ENCODE measurements around the gene ZIC5. TPM values are rescaled to one million over a fixed set of nuclear protein-coding genes. Genes with fewer than 3 reads are reported as not detected.

The ZIC5 gene
- total RNA-seq, 1 experiment from 2014 or later = not detected

GRCh38 chr13:99983499-99984401 is 12.2 kb upstream of the ZIC5 start:
- Histone ChIP-seq H4K20me1 (ENCODE audit: insufficient read depth, low read depth, low read length) (no peaks in the 10 kb centered on the region), H2AFZ (ENCODE audit: low read length) (no peak overlapping the region), H3K4me3 (ENCODE audit: low read length) (no peak overlapping the region), H3K9me3 (ENCODE audit: low read length) (no peaks in the 10 kb centered on the region), H3K79me2 (ENCODE audit: low read length) (no peaks in the 10 kb centered on the region), H3K27me3 (ENCODE audit: low read length) (no peaks in the 10 kb centered on the region), H3K27ac (ENCODE audit: low read length) (no peak overlapping the region), H3K9ac (ENCODE audit: low read length) (no peak overlapping the region), H3K36me3 (ENCODE audit: insufficient read depth, low read length) (no peaks in the 10 kb centered on the region), H3K4me1 (ENCODE audit: low read length) (peaks cover 8% of the 10 kb centered on the region), H3K9me2 (replicated peaks; ENCODE audit: insufficient read depth, low read length) (no peaks in the 10 kb centered on the region), H3K4me2 (ENCODE audit: low read depth, low read length, poor library complexity, severe bottlenecking) (no peak overlapping the region)
- DNase-seq = no peak

DNA sequence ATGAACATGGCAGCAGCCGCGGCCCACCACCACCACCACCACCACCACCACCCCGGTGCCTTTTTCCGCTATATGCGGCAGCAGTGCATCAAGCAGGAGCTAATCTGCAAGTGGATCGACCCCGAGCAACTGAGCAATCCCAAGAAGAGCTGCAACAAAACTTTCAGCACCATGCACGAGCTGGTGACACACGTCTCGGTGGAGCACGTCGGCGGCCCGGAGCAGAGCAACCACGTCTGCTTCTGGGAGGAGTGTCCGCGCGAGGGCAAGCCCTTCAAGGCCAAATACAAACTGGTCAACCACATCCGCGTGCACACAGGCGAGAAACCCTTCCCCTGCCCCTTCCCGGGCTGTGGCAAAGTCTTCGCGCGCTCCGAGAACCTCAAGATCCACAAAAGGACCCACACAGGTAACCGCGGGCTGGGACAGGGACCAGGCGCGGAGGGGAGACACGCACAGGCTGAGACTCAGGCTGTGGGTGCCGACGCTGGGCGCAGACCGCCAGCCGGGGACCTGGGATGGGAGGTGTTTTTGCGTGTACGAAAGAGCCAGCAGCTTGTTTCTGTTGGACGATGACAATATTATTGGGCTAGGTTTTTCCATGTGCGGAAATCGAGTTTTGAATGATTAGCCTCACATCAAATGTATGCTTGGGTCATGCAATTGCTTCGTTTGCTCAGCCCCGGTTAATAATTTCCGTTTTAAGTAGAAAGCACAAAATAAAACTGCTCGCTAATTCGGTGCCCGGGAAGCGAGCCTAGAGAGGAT is 11.3 kb upstream of the ZIC5 start:
- Histone ChIP-seq H3K9ac (ENCODE audit: low read length) (no peak overlapping the region), H3K27ac (ENCODE audit: low read length) (no peak overlapping the region), H2AFZ (ENCODE audit: low read length) (no peak overlapping the region), H3K4me1 (ENCODE audit: low read length) (peaks cover 8% of the 10 kb centered on the region), H3K9me2 (replicated peaks; ENCODE audit: insufficient read depth, low read length) (no peaks in the 10 kb centered on the region), H3K27me3 (ENCODE audit: low read length) (no peaks in the 10 kb centered on the region), H4K20me1 (ENCODE audit: insufficient read depth, low read depth, low read length) (no peaks in the 10 kb centered on the region), H3K4me3 (ENCODE audit: low read length) (no peak overlapping the region), H3K79me2 (ENCODE audit: low read length) (no peaks in the 10 kb centered on the region), H3K9me3 (ENCODE audit: low read length) (no peaks in the 10 kb centered on the region), H3K4me2 (ENCODE audit: low read depth, low read length, poor library complexity, severe bottlenecking) (no peak overlapping the region), H3K36me3 (ENCODE audit: insufficient read depth, low read length) (no peaks in the 10 kb centered on the region)
- no peak for DNase-seq

DNA sequence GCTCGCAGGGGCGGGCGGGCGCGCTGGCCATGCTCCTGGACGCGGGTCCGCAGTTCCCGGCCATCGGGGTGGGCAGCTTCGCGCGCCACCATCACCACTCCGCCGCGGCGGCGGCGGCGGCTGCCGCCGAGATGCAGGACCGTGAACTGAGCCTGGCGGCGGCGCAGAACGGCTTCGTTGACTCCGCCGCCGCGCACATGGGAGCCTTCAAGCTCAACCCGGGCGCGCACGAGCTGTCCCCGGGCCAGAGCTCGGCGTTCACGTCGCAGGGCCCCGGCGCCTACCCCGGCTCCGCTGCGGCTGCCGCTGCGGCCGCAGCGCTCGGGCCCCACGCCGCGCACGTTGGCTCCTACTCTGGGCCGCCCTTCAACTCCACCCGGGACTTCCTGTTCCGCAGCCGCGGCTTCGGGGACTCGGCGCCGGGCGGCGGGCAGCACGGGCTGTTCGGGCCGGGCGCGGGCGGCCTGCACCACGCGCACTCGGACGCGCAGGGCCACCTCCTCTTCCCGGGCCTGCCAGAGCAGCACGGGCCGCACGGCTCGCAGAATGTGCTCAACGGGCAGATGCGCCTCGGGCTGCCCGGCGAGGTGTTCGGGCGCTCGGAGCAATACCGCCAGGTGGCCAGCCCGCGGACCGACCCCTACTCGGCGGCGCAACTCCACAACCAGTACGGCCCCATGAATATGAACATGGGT is 10.6 kb upstream of the ZIC5 start:
- peaks cover 5% of the 10 kb centered on the region for H3K4me1 ChIP-seq (ENCODE audit: low read length)
- no peak overlapping the region for H3K9ac ChIP-seq (ENCODE audit: low read length)
- H3K27ac ChIP-seq (ENCODE audit: low read length) = no peak overlapping the region
- no peaks in the 10 kb centered on the region for H4K20me1 ChIP-seq (ENCODE audit: insufficient read depth, low read depth, low read length)
- no peaks in the 10 kb centered on the region for H3K36me3 ChIP-seq (ENCODE audit: insufficient read depth, low read length)
- H3K9me3 ChIP-seq (ENCODE audit: low read length) = no peaks in the 10 kb centered on the region
- no peak overlapping the region for H3K4me3 ChIP-seq (ENCODE audit: low read length)
- H3K9me2 ChIP-seq (replicated peaks; ENCODE audit: insufficient read depth, low read length) = no peaks in the 10 kb centered on the region
- DNase-seq = no peak
- no peak overlapping the region for H2AFZ ChIP-seq (ENCODE audit: low read length)
- H3K79me2 ChIP-seq (ENCODE audit: low read length) = no peaks in the 10 kb centered on the region
- no peaks in the 10 kb centered on the region for H3K27me3 ChIP-seq (ENCODE audit: low read length)
- H3K4me2 ChIP-seq (ENCODE audit: low read depth, low read length, poor library complexity, severe bottlenecking) = no peak overlapping the region

DNA sequence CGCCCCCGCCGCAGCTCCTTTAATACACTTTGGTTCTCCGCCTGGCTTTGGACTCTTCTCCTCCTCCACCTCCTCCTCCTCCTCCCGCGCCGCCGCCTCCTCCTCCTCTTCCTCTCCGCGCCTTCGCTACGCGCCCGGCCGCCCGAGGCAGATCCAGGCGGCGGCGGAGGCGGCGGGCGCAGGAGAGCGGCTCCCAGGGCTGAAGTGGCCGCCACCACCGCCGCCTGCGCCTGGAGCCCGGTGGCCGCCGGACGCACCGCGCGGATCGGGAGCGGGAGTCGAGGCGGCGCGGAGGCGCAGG is 10.1 kb upstream of the ZIC5 start, which contains the start of gene ZIC2:
ZIC2 (plus strand) TSS at position 50 of the 301 bp plus-strand sequence. CDS start 281 bp downstream, outside the sequence.
- H3K4me1 ChIP-seq (ENCODE audit: low read length) = no peaks in the 10 kb centered on the region
- H4K20me1 ChIP-seq (ENCODE audit: insufficient read depth, low read depth, low read length) = no peaks in the 10 kb centered on the region
- no peaks in the 10 kb centered on the region for H3K79me2 ChIP-seq (ENCODE audit: low read length)
- H3K9me2 ChIP-seq (replicated peaks; ENCODE audit: insufficient read depth, low read length) = no peaks in the 10 kb centered on the region
- no peaks in the 10 kb centered on the region for H3K9me3 ChIP-seq (ENCODE audit: low read length)
- peak within 1 kb of the TSS; percentile 53 for H3K4me2 ChIP-seq (ENCODE audit: low read depth, low read length, poor library complexity, severe bottlenecking)
- peak within 1 kb of the TSS; percentile 47; the same call in 1 of the 2 replicates for H3K4me3 ChIP-seq (ENCODE audit: low read length)
- H3K27me3 ChIP-seq (ENCODE audit: low read length) = no peaks in the 10 kb centered on the region
- H2AFZ ChIP-seq (ENCODE audit: low read length) = no peak within 1 kb of the TSS
- no peak for DNase-seq
- 0 out of 2 replicates have a peak within 1 kb of the TSS, but pooled peaks have one; percentile 9 for H3K9ac ChIP-seq (ENCODE audit: low read length)
- no peaks in the 10 kb centered on the region for H3K36me3 ChIP-seq (ENCODE audit: insufficient read depth, low read length)
- H3K27ac ChIP-seq (ENCODE audit: low read length) = no peak within 1 kb of the TSS

GRCh38 chr13:99980824-99981734 is 9.5 kb upstream of the ZIC5 start:
- no peaks in the 10 kb centered on the region for H3K79me2 ChIP-seq (ENCODE audit: low read length)
- no peak overlapping the region for H2AFZ ChIP-seq (ENCODE audit: low read length)
- no peaks in the 10 kb centered on the region for H3K9me3 ChIP-seq (ENCODE audit: low read length)
- H3K9ac ChIP-seq (ENCODE audit: low read length) = 0 out of 2 replicates have a peak overlapping the region, but pooled peaks have one; percentile 9
- no peak for DNase-seq
- peak overlapping the region; percentile 53 for H3K4me2 ChIP-seq (ENCODE audit: low read depth, low read length, poor library complexity, severe bottlenecking)
- H3K27me3 ChIP-seq (ENCODE audit: low read length) = no peaks in the 10 kb centered on the region
- peak overlapping the region; percentile 47; the same call in 1 of the 2 replicates for H3K4me3 ChIP-seq (ENCODE audit: low read length)
- no peaks in the 10 kb centered on the region for H3K9me2 ChIP-seq (replicated peaks; ENCODE audit: insufficient read depth, low read length)
- H3K36me3 ChIP-seq (ENCODE audit: insufficient read depth, low read length) = no peaks in the 10 kb centered on the region
- H3K4me1 ChIP-seq (ENCODE audit: low read length) = no peaks in the 10 kb centered on the region
- no peaks in the 10 kb centered on the region for H4K20me1 ChIP-seq (ENCODE audit: insufficient read depth, low read depth, low read length)
- no peak overlapping the region for H3K27ac ChIP-seq (ENCODE audit: low read length)

DNA sequence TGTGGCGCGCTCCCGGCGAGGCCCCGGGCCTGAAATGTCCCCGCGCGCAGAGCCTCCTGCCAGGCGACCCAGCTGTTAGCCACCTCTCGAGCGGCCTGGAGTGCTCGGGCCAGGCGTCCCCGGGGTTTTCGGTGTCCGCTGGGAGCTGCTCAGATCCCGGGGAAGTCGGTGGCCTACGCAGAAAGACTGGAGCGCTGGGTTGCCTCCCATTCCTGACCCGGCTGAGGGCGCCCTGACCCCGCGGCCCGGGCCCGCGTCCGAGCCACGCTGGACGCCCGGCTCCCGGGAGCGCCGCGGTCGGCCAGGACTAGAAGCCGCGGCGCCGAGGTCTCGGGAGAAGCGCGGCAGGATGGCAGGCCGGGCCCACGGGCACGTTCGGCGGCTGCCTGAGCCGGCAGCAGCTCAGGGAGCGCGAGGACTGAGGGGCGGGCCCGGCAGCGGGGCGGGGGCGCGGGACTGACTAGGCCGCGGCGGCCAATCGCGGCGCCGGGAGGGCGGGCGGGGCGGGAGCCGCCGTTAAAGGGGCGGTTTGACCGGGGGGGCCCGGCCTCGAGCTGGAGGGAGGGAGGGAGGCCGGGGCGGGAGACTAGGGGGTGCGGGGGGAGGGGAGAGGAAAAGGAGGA is 8.7 kb upstream of the ZIC5 start:
- H3K9me3 ChIP-seq (ENCODE audit: low read length) = no peaks in the 10 kb centered on the region
- H3K4me3 ChIP-seq (ENCODE audit: low read length) = no peak overlapping the region
- peak; percentile 67 for DNase-seq
- no peaks in the 10 kb centered on the region for H3K4me1 ChIP-seq (ENCODE audit: low read length)
- no peak overlapping the region for H3K9ac ChIP-seq (ENCODE audit: low read length)
- H3K36me3 ChIP-seq (ENCODE audit: insufficient read depth, low read length) = no peaks in the 10 kb centered on the region
- no peaks in the 10 kb centered on the region for H4K20me1 ChIP-seq (ENCODE audit: insufficient read depth, low read depth, low read length)
- no peak overlapping the region for H3K27ac ChIP-seq (ENCODE audit: low read length)
- H3K27me3 ChIP-seq (ENCODE audit: low read length) = no peaks in the 10 kb centered on the region
- peak overlapping the region; percentile 53 for H3K4me2 ChIP-seq (ENCODE audit: low read depth, low read length, poor library complexity, severe bottlenecking)
- H2AFZ ChIP-seq (ENCODE audit: low read length) = no peak overlapping the region
- no peaks in the 10 kb centered on the region for H3K79me2 ChIP-seq (ENCODE audit: low read length)
- no peaks in the 10 kb centered on the region for H3K9me2 ChIP-seq (replicated peaks; ENCODE audit: insufficient read depth, low read length)

GRCh38 chr13:99979453-99980200 is 8.1 kb upstream of the ZIC5 start:
- no peak overlapping the region for H3K4me3 ChIP-seq (ENCODE audit: low read length)
- H3K9ac ChIP-seq (ENCODE audit: low read length) = no peak overlapping the region

More at GRCh38 chr13:99979453-99980200, 8.1 kb upstream of the ZIC5 start:
- DNase-seq = no peak
- Histone ChIP-seq H3K9me2 (replicated peaks; ENCODE audit: insufficient read depth, low read length) (no peaks in the 10 kb centered on the region), H3K4me1 (ENCODE audit: low read length) (no peaks in the 10 kb centered on the region), H3K4me2 (ENCODE audit: low read depth, low read length, poor library complexity, severe bottlenecking) (no peak overlapping the region), H2AFZ (ENCODE audit: low read length) (no peak overlapping the region), H3K79me2 (ENCODE audit: low read length) (no peaks in the 10 kb centered on the region), H3K27ac (ENCODE audit: low read length) (no peak overlapping the region), H3K9me3 (ENCODE audit: low read length) (no peaks in the 10 kb centered on the region), H3K36me3 (ENCODE audit: insufficient read depth, low read length) (no peaks in the 10 kb centered on the region), H3K27me3 (ENCODE audit: low read length) (no peaks in the 10 kb centered on the region), H4K20me1 (ENCODE audit: insufficient read depth, low read depth, low read length) (no peaks in the 10 kb centered on the region)

Data from Karpas-422 (cell line).